Prostate gland (tissue), 2 donors: ENCODE results near the gene IL1RAPL1. TPM values are rescaled to one million over a fixed set of nuclear protein-coding genes. Genes with fewer than 3 reads are reported as not detected.
A peak's percentile ranks its signal among the peaks of the same experiment; 100 is the strongest.

Experiments
- DNase-seq: peaks from one replicate; pipeline ENCODE4 v3.0.0-alpha.2; 2019; ENCODE audit warnings: low spot score
- H3K27ac ChIP-seq, 2 donors: fragments of 200-600 bp; sonication (generic); 2 replicates each; pipeline ENCODE4 v1.5.1; 2017 to 2019
- H3K27me3 ChIP-seq: fragments of 200-600 bp; sonication (generic); replicated peaks from 2 replicates; pipeline ENCODE4 v1.5.1; 2019; ENCODE audit not compliant: insufficient read depth
- H3K36me3 ChIP-seq, 2 donors: fragments of 200-600 bp; sonication (generic); 1 replicate in 1 of 2; 2 replicates in 1 of 2; pipeline versions ENCODE4 v1.5.1 to v1.8.1; 2017 to 2019
- H3K4me1 ChIP-seq: fragments of 200-600 bp; sonication (generic); replicated peaks from 2 replicates; pipeline ENCODE4 v1.5.1; 2019
- H3K4me3 ChIP-seq, 2 donors: fragments of 200-600 bp; sonication (generic); 2 replicates each; pipeline ENCODE4 v1.5.1; 2017 to 2019
- H3K9me3 ChIP-seq: fragments of 200-600 bp; sonication (generic); 2 replicates; pipeline ENCODE4 v1.5.1; 2017
- CTCF ChIP-seq, 4 experiments: fragments of 200-600 bp in 2 of 4; fragments of 450-650 bp in 2 of 4; sonication (generic) in 2 of 4; IDR thresholded peaks; 1 replicate in 3 of 4; 2 replicates in 1 of 4; pipeline ENCODE4 v1.5.1; 2016 to 2019; ENCODE audit warnings: antibody characterized with exemption in 4 of 4, mild to moderate bottlenecking in 2 of 4, moderate library complexity in 2 of 4
- POLR2A ChIP-seq: fragments of 450-650 bp; IDR thresholded peaks from one replicate; pipeline ENCODE4 v1.6.1; 2016; ENCODE audit warnings: antibody characterized with exemption, mild to moderate bottlenecking
- POLR2AphosphoS5 ChIP-seq: sonication (generic); formaldehyde crosslinking; IDR thresholded peaks from one replicate; pipeline ENCODE4 v1.6.1; 2017; ENCODE audit warnings: antibody characterized with exemption
- WGBS: methylation state at CpG from one replicate; pipeline ENCODE4 v1.1.5; 2018; 5-methylcytosine and 5-hydroxymethylcytosine counted together
- intact Hi-C: fragments of 100-400 bp; cut with DNase I; formaldehyde crosslinking; loops from one replicate; pipeline ENCODE4 v1.14.2; 2022
- total RNA-seq, 2 donors: library from RNA; depleted of rRNA; stranded (reverse); fragments of >200 nt; gene quantifications; one replicate each; pipeline ENCODE4 v1.1.0, GENCODE V29; 2016

The IL1RAPL1 gene
- total RNA-seq, 2 donors from 2014 or later, result 0.23 TPM

GRCh38 chrX:29890646-29891200 is 1303.5 kb downstream of the IL1RAPL1 start:
- 84% methylated on average over 2 of the region's 2 CpGs for WGBS
- Histone ChIP-seq H3K27ac (no peak overlapping the region), H3K9me3 (no peaks in the 10 kb centered on the region), H3K4me3 (no peak overlapping the region), H3K36me3 (no peaks in the 10 kb centered on the region), H3K27me3 (no peaks in the 10 kb centered on the region), H3K4me1 (no peaks in the 10 kb centered on the region)
- intact Hi-C loops, result no loop called here
- TF ChIP-seq POLR2A (no peak), CTCF (IDR thresholded peaks at IDR 0.05) (no peak), POLR2AphosphoS5 (no peak)
- DNase-seq, result no peak

GRCh38 chrX:29902004-29902403 is 1314.8 kb downstream of the IL1RAPL1 start:
- Histone ChIP-seq H3K36me3 (no peaks in the 10 kb centered on the region), H3K27ac (no peak overlapping the region), H3K27me3 (no peaks in the 10 kb centered on the region), H3K9me3 (no peaks in the 10 kb centered on the region), H3K4me1 (no peaks in the 10 kb centered on the region), H3K4me3 (no peak overlapping the region)
- intact Hi-C loops, result no loop called here
- no peak for TF ChIP-seq POLR2A
- TF ChIP-seq CTCF (IDR thresholded peaks at IDR 0.05), result no peak
- no peak for TF ChIP-seq POLR2AphosphoS5
- 74% methylated on average over 3 of the region's 3 CpGs for WGBS
- no peak for DNase-seq

- H3K27me3 ChIP-seq, result no peaks in the 10 kb centered on the region
- no peak overlapping the region for H3K4me3 ChIP-seq
- no peak overlapping the region for H3K27ac ChIP-seq
- no peaks in the 10 kb centered on the region for H3K9me3 ChIP-seq
- peak in 2 of 4 experiments; percentile 10 to 29 for TF ChIP-seq CTCF (IDR thresholded peaks at IDR 0.05)
- no peak for TF ChIP-seq POLR2AphosphoS5
- no peaks in the 10 kb centered on the region for H3K36me3 ChIP-seq
- no peak for DNase-seq
- no peaks in the 10 kb centered on the region for H3K4me1 ChIP-seq
- intact Hi-C loops, result no loop called here
These were observed 1316.1 kb downstream of the IL1RAPL1 start for GRCh38 chrX:29903360-29903759.

- intact Hi-C loops, result no loop called here
- H3K36me3 ChIP-seq, result no peaks in the 10 kb centered on the region
- H3K9me3 ChIP-seq, result no peaks in the 10 kb centered on the region
- no peaks in the 10 kb centered on the region for H3K27me3 ChIP-seq
- DNase-seq, result no peak
- H3K4me3 ChIP-seq, result no peak overlapping the region
- WGBS, result 70% methylated on average over 4 of the region's 4 CpGs
- H3K27ac ChIP-seq, result no peak overlapping the region
- TF ChIP-seq POLR2A (no peak), POLR2AphosphoS5 (no peak), CTCF (IDR thresholded peaks at IDR 0.05) (no peak)
- H3K4me1 ChIP-seq, result no peaks in the 10 kb centered on the region
These were observed 1324.4 kb downstream of the IL1RAPL1 start for GRCh38 chrX:29911673-29912072.

- WGBS, result 91% methylated on average over 6 of the region's 6 CpGs
- no peaks in the 10 kb centered on the region for H3K36me3 ChIP-seq
- intact Hi-C loops, result no loop called here
- no peak overlapping the region for H3K27ac ChIP-seq
- no peaks in the 10 kb centered on the region for H3K4me1 ChIP-seq
- TF ChIP-seq CTCF (IDR thresholded peaks at IDR 0.05) (no peak), POLR2A (no peak), POLR2AphosphoS5 (no peak)
- no peaks in the 10 kb centered on the region for H3K9me3 ChIP-seq
- no peak overlapping the region for H3K4me3 ChIP-seq
- no peak for DNase-seq
- H3K27me3 ChIP-seq, result no peaks in the 10 kb centered on the region
These were observed 1326.4 kb downstream of the IL1RAPL1 start for GRCh38 chrX:29913647-29914046.
